Measurements from ENCODE around the gene RPS15. TPM values are rescaled to one million over a fixed set of nuclear protein-coding genes. Genes with fewer than 3 reads are reported as not detected.

RPS15 gene
- total and polyA plus RNA-seq, 10 of the 15 experiments (the other 5 are each of a cell fraction or from before 2014, with no cell fraction given) = 559 to 3,158 (median 1,413) TPM

GRCh38 chr19:1469255-1470054 lies 31.3 kb downstream of the RPS15 start:
- Histone ChIP-seq H3K79me2 (ENCODE audit: control insufficient read depth, insufficient read depth, low read length) (no peaks in the 10 kb centered on the region), H3K9ac (ENCODE audit: control insufficient read depth, insufficient read depth, low read length) (no peak overlapping the region), H3K9me3 (replicated peaks; ENCODE audit: control insufficient read depth, insufficient read depth, low read length) (no peaks in the 10 kb centered on the region), H3K4me2 (ENCODE audit: control insufficient read depth, insufficient read depth) (no peak overlapping the region), H3K4me1 (ENCODE audit: control insufficient read depth, insufficient read depth, low read length) (peaks cover 7% of the 10 kb centered on the region), H3K36me3 (ENCODE audit: control insufficient read depth in 2 of 2, insufficient read depth in 2 of 2, low read length in 1 of 2) (no peaks in the 10 kb centered on the region), H3K27ac (ENCODE audit: control insufficient read depth, insufficient read depth) (no peak overlapping the region), H3K4me3 (no peak overlapping the region), H2AFZ (ENCODE audit: control insufficient read depth, low read depth, low read length) (no peak overlapping the region), H4K20me1 (ENCODE audit: control insufficient read depth, insufficient read depth) (peaks cover 7% of the 10 kb centered on the region), H3K27me3 (replicated peaks in 1 of 2; ENCODE audit: control insufficient read depth in 2 of 2, insufficient read depth in 2 of 2, low read length in 1 of 2) (peaks cover 10 to 27% of the 10 kb centered on the region in 2 experiments)
- ChIA-PET RAD21 (ENCODE audit: unreplicated experiment) (no interaction called here), SMC1A (ENCODE audit: uncharacterized antibody, unreplicated experiment) (no interaction called here), CTCF (no interaction called here), POLR2A (no interaction called here)
- ATAC-seq (no peak), FAIRE-seq (no peak), DNase-seq (ENCODE audit: low read depth, low spot score) (no peak)
- in situ Hi-C loops (cut with MboI) (no loop called here), intact Hi-C loops (cut with micrococcal nuclease; ENCODE audit: unreplicated experiment) (no loop called here)
- peak; percentile 54 for TF ChIP-seq SUZ12 (IDR thresholded peaks at IDR 0.05; ENCODE audit: unreplicated experiment)
- TF ChIP-seq EED (IDR thresholded peaks at IDR 0.05; ENCODE audit: low read depth) = no peak
- TF ChIP-seq PAX5 (IDR thresholded peaks at IDR 0.05; ENCODE audit: borderline replicate concordance, low read depth, low read length) = no peak
- TF ChIP-seq, protein P1, sequence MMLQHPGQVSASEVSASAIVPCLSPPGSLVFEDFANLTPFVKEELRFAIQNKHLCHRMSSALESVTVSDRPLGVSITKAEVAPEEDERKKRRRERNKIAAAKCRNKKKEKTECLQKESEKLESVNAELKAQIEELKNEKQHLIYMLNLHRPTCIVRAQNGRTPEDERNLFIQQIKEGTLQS (IDR thresholded peaks at IDR 0.05; ENCODE audit: borderline replicate concordance, extremely low read depth, low read depth, low read length) = no peak
- peak; percentile 15 for TF ChIP-seq HDAC6 (IDR thresholded peaks at IDR 0.05; ENCODE audit: unreplicated experiment)
- TF ChIP-seq ZNF622 (IDR thresholded peaks at IDR 0.05) = no peak
- no peak for TF ChIP-seq SREBF2 (IDR thresholded peaks at IDR 0.05; ENCODE audit: low read length)
- no peak for TF ChIP-seq ZNF24 (IDR thresholded peaks at IDR 0.05)
- no peak for TF ChIP-seq ZBTB4 (CRISPR knock-in tag; IDR thresholded peaks at IDR 0.05)
- no peak for TF ChIP-seq CBFB (IDR thresholded peaks at IDR 0.05; ENCODE audit: low read depth)
- TF ChIP-seq, protein P2, sequence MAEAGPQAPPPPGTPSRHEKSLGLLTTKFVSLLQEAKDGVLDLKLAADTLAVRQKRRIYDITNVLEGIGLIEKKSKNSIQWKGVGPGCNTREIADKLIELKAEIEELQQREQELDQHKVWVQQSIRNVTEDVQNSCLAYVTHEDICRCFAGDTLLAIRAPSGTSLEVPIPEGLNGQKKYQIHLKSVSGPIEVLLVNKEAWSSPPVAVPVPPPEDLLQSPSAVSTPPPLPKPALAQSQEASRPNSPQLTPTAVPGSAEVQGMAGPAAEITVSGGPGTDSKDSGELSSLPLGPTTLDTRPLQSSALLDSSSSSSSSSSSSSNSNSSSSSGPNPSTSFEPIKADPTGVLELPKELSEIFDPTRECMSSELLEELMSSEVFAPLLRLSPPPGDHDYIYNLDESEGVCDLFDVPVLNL (IDR thresholded peaks at IDR 0.05; ENCODE audit: low read depth, low read length) = no peak
- TF ChIP-seq MAX (IDR thresholded peaks at IDR 0.05; ENCODE audit: low read depth, low read length) = no peak
- TF ChIP-seq ZNF592 (IDR thresholded peaks at IDR 0.05) = no peak
- no TSS peak for BruUV-seq (replicated peaks)
- 2% methylated on average over 71 of the region's 117 CpGs for WGBS (ENCODE audit: insufficient coverage, insufficient replicate concordance, low lambda C conversion rate, missing lambda C conversion rate)
